H9 (cell line): ENCODE measurements around the gene SLC52A3. TPM values are rescaled to one million over a fixed set of nuclear protein-coding genes. Genes with fewer than 3 reads are reported as not detected.

Experiments
- DNase-seq: peaks from one replicate; pipeline ENCODE4 v3.0.0-alpha.2; 2017
- H2AFZ ChIP-seq: one replicate; pipeline ENCODE4 v1.6.1; 2013; ENCODE audit warnings: mild to moderate bottlenecking, low read length, control low read depth, moderate library complexity
- H2AK5ac ChIP-seq: 2 replicates; pipeline ENCODE4 v1.6.1; 2013; ENCODE audit warnings: low read length, control low read depth, mixed read lengths; ENCODE audit not compliant: insufficient read length
- H2BK120ac ChIP-seq: one replicate; pipeline ENCODE4 v1.6.1; 2013; ENCODE audit warnings: low read depth, mild to moderate bottlenecking, low read length, control low read depth, inconsistent platforms; ENCODE audit not compliant: poor library complexity, severe bottlenecking
- H2BK12ac ChIP-seq: 2 replicates; pipeline ENCODE4 v1.6.1; 2013; ENCODE audit warnings: low read length, control low read depth, mixed read lengths, low read depth; ENCODE audit not compliant: insufficient read length
- H2BK15ac ChIP-seq: 2 replicates; pipeline ENCODE4 v1.6.1; 2013; ENCODE audit warnings: low read depth, low read length, control low read depth
- H2BK20ac ChIP-seq: one replicate; pipeline ENCODE4 v1.6.1; 2013; ENCODE audit warnings: low read depth, mild to moderate bottlenecking, low read length, control low read depth, inconsistent platforms; ENCODE audit not compliant: poor library complexity, severe bottlenecking
- H2BK5ac ChIP-seq: 2 replicates; pipeline ENCODE4 v1.6.1; 2013; ENCODE audit warnings: low read length, control low read depth, mixed read lengths; ENCODE audit not compliant: insufficient read length
- H3K14ac ChIP-seq: 2 replicates; pipeline ENCODE4 v1.6.1; 2013; ENCODE audit warnings: low read length, control low read depth; ENCODE audit not compliant: insufficient read depth
- H3K18ac ChIP-seq: 2 replicates; pipeline ENCODE4 v1.6.1; 2013; ENCODE audit warnings: low read depth, mild to moderate bottlenecking, mixed read lengths, low read length, control low read depth; ENCODE audit not compliant: insufficient read length
- H3K23ac ChIP-seq: 2 replicates; pipeline ENCODE4 v1.6.1; 2013; ENCODE audit warnings: low read length, control low read depth, mixed read lengths, low read depth; ENCODE audit not compliant: insufficient read length
- H3K23me2 ChIP-seq: 2 replicates; pipeline ENCODE4 v1.6.1; 2013; ENCODE audit warnings: low read depth, mild to moderate bottlenecking, mixed read lengths, low read length, control low read depth; ENCODE audit not compliant: insufficient read length, poor library complexity, severe bottlenecking
- H3K27ac ChIP-seq: 2 replicates; pipeline ENCODE4 v1.5.1; 2013; ENCODE audit warnings: low read length, control low read depth, mixed read lengths, low read depth; ENCODE audit not compliant: insufficient read length
- H3K27me3 ChIP-seq: 2 replicates; pipeline ENCODE4 v1.6.1; 2013; ENCODE audit warnings: low read length, control low read depth, inconsistent platforms; ENCODE audit not compliant: insufficient read depth
- H3K4ac ChIP-seq: 2 replicates; pipeline ENCODE4 v1.6.1; 2013; ENCODE audit warnings: low read depth, mild to moderate bottlenecking, control low read depth, inconsistent platforms, low read length, moderate library complexity
- H3K4me1 ChIP-seq: 2 replicates; pipeline ENCODE4 v1.6.1; 2013; ENCODE audit warnings: low read length, control low read depth, inconsistent platforms; ENCODE audit not compliant: insufficient read depth
- H3K4me2 ChIP-seq: 2 replicates; pipeline ENCODE4 v1.6.1; 2013; ENCODE audit warnings: low read length, control low read depth, mixed read lengths; ENCODE audit not compliant: insufficient read length, insufficient read depth
- H3K56ac ChIP-seq: 2 replicates; pipeline ENCODE4 v1.6.1; 2013; ENCODE audit warnings: low read depth, mild to moderate bottlenecking, mixed read lengths, low read length, control low read depth; ENCODE audit not compliant: insufficient read length
- H3K79me1 ChIP-seq: 2 replicates; pipeline ENCODE4 v1.6.1; 2013; ENCODE audit warnings: low read depth, mild to moderate bottlenecking, moderate library complexity, low read length, control low read depth, inconsistent platforms; ENCODE audit not compliant: insufficient read depth, poor library complexity, severe bottlenecking
- H3K79me2 ChIP-seq: 2 replicates; pipeline ENCODE4 v1.6.1; 2013; ENCODE audit warnings: low read length, control low read depth, inconsistent platforms; ENCODE audit not compliant: insufficient read depth
- H3K9ac ChIP-seq: 2 replicates; pipeline ENCODE4 v1.6.1; 2013; ENCODE audit warnings: low read length, control low read depth, mixed read lengths; ENCODE audit not compliant: insufficient read length; ENCODE audit errors: extremely low read depth
- H3K9me3 ChIP-seq: one replicate; pipeline ENCODE4 v1.6.1; 2013; ENCODE audit warnings: low read depth, low read length, inconsistent platforms; ENCODE audit not compliant: control insufficient read depth
- H3T11ph ChIP-seq: one replicate; pipeline ENCODE4 v1.6.1; 2013; ENCODE audit warnings: mild to moderate bottlenecking, low read length, control low read depth, inconsistent platforms
- H4K20me1 ChIP-seq: one replicate; pipeline ENCODE4 v1.6.1; 2013; ENCODE audit not compliant: control insufficient read depth, insufficient read length, insufficient read depth
- H4K5ac ChIP-seq: 2 replicates; pipeline ENCODE4 v1.6.1; 2013; ENCODE audit warnings: low read depth, mild to moderate bottlenecking, mixed read lengths, low read length, control low read depth; ENCODE audit not compliant: insufficient read length
- H4K8ac ChIP-seq: replicated peaks from 2 replicates; pipeline ENCODE4 v1.6.1; 2013; ENCODE audit warnings: low read length, control low read depth, mixed read lengths, low read depth; ENCODE audit not compliant: insufficient read length
- H4K91ac ChIP-seq: 2 replicates; pipeline ENCODE4 v1.6.1; 2013; ENCODE audit warnings: low read depth, mild to moderate bottlenecking, moderate library complexity, mixed read lengths, low read length, control low read depth; ENCODE audit not compliant: insufficient read length
- H3K27ac Mint-ChIP-seq, 3 experiments: 2 replicates in 2 of 3; 3 replicates in 1 of 3; pipeline ENCODE4 v1.8.0; 2020 to 2021; ENCODE audit warnings: mixed read lengths in 3 of 3, mild to moderate bottlenecking in 1 of 3, moderate library complexity in 1 of 3
- H3K27me3 Mint-ChIP-seq: 2 replicates; pipeline ENCODE4 v1.8.0; 2021; ENCODE audit warnings: low read depth, mild to moderate bottlenecking, moderate library complexity, mixed read lengths
- H3K36me3 Mint-ChIP-seq, 3 experiments: 2 replicates in 2 of 3; 3 replicates in 1 of 3; pipeline ENCODE4 v1.8.0; 2020 to 2021; ENCODE audit warnings: low read depth in 3 of 3, mixed read lengths in 3 of 3; ENCODE audit not compliant: insufficient read depth in 1 of 3
- H3K4me1 Mint-ChIP-seq, 2 experiments: 2 replicates each; pipeline ENCODE4 v1.8.0; 2020; ENCODE audit warnings: mixed read lengths in 2 of 2
- H3K4me3 Mint-ChIP-seq, 2 experiments: 2 replicates in 1 of 2; 3 replicates in 1 of 2; pipeline ENCODE4 v1.8.0; 2020 to 2021; ENCODE audit warnings: mild to moderate bottlenecking in 2 of 2, mixed read lengths in 2 of 2, moderate library complexity in 1 of 2
- H3K9me3 Mint-ChIP-seq, 2 experiments: 2 replicates in 1 of 2; 3 replicates in 1 of 2; pipeline ENCODE4 v1.8.0; 2020; ENCODE audit warnings: mild to moderate bottlenecking in 2 of 2, mixed read lengths in 2 of 2, moderate library complexity in 1 of 2
- WGBS: extraction: QIAGEN DNeasy Blood & Tissue Kit; methylation state at CpG from one replicate; pipeline ENCODE4 v1.1.7; 2013; ENCODE audit warnings: missing lambda C conversion rate, low lambda C conversion rate, mixed read lengths; ENCODE audit not compliant: insufficient read length; ENCODE audit errors: extremely low coverage; 5-methylcytosine and 5-hydroxymethylcytosine counted together
- total RNA-seq: library from RNA; stranded (reverse); gene quantifications from 2 replicates; pipeline ENCODE4 v1.2.1, GENCODE V29; 2021
- TF ChIP-seq, protein P1 (sequence below): fragments of 200-600 bp; sonication (generic); conservative IDR thresholded peaks from 3 replicates; pipeline ENCODE4 v1.8.0; 2021; ENCODE audit warnings: antibody characterized with exemption, mild to moderate bottlenecking

Gene SLC52A3
- total RNA-seq, 1 experiment from 2014 or later = 3.3 TPM

DNA sequence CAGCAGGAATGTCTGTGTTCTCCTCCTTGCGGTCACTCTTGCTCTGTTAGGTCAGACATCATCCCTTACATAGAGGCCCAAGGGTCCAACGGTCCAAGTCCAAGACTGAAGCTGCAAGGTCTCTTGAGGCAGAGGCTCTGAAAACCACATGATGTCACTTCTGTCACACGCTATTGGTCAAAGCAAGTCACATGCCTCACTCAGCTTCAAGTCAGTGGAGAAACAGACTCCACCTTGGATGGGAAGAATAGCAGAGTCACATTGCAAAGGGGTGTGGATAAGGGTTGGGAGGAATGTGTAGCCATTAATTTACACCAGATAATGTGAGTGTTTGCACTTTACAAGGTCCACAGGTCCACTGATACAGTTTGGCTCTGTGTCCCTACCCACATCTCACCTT is 17.5 kb downstream of the SLC52A3 start:
- H3K9me3 ChIP-seq = no peaks in the 10 kb centered on the region
- H3K18ac ChIP-seq = no peak overlapping the region
- H4K20me1 ChIP-seq = no peaks in the 10 kb centered on the region
- H3K56ac ChIP-seq = no peak overlapping the region
- no peak overlapping the region for H3K14ac ChIP-seq
- no peak overlapping the region for H2BK120ac ChIP-seq
- H3K27me3 ChIP-seq = no peaks in the 10 kb centered on the region
- DNase-seq = no peak
- peaks cover 3% of the 10 kb centered on the region; the same call in 1 of the 2 replicates for H3K4me1 ChIP-seq
- H2BK12ac ChIP-seq = no peak overlapping the region
- Mint-ChIP-seq H3K27ac (no peak overlapping the region), H3K4me1 (peaks cover 2 to 10% of the 10 kb centered on the region in 2 experiments), H3K36me3 (peaks cover 0 to 4% (median under 1%) of the 10 kb centered on the region in 3 experiments; a peak in 2 of 7 replicates), H3K4me3 (no peak overlapping the region), H3K27me3 (peaks cover 1% of the 10 kb centered on the region; the same call in 1 of the 2 replicates), H3K9me3 (peaks cover 11 to 13% of the 10 kb centered on the region in 2 experiments)
- no peak overlapping the region for H3K4me2 ChIP-seq
- WGBS = no CpG with 5 or more reads among the region's 3 CpGs
- H4K91ac ChIP-seq = no peak overlapping the region
- H2BK5ac ChIP-seq = no peak overlapping the region
- H2AFZ ChIP-seq = no peak overlapping the region
- no peak overlapping the region for H4K5ac ChIP-seq
- TF ChIP-seq, protein P1, sequence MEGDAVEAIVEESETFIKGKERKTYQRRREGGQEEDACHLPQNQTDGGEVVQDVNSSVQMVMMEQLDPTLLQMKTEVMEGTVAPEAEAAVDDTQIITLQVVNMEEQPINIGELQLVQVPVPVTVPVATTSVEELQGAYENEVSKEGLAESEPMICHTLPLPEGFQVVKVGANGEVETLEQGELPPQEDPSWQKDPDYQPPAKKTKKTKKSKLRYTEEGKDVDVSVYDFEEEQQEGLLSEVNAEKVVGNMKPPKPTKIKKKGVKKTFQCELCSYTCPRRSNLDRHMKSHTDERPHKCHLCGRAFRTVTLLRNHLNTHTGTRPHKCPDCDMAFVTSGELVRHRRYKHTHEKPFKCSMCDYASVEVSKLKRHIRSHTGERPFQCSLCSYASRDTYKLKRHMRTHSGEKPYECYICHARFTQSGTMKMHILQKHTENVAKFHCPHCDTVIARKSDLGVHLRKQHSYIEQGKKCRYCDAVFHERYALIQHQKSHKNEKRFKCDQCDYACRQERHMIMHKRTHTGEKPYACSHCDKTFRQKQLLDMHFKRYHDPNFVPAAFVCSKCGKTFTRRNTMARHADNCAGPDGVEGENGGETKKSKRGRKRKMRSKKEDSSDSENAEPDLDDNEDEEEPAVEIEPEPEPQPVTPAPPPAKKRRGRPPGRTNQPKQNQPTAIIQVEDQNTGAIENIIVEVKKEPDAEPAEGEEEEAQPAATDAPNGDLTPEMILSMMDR = no peak
- H3K23ac ChIP-seq = no peak overlapping the region
- H3K4ac ChIP-seq = no peak overlapping the region
- H3K79me1 ChIP-seq = no peaks in the 10 kb centered on the region
- no peak overlapping the region for H3T11ph ChIP-seq
- no peak overlapping the region for H2AK5ac ChIP-seq
- H4K8ac ChIP-seq = no peak overlapping the region
- H3K9ac ChIP-seq = no peak overlapping the region
- H3K27ac ChIP-seq = no peak overlapping the region
- no peaks in the 10 kb centered on the region for H3K79me2 ChIP-seq
- H2BK20ac ChIP-seq = no peak overlapping the region
- H3K23me2 ChIP-seq = no peaks in the 10 kb centered on the region
- no peak overlapping the region for H2BK15ac ChIP-seq
